ENCODE results near the gene CTXN2.

Gene CTXN2

DNA sequence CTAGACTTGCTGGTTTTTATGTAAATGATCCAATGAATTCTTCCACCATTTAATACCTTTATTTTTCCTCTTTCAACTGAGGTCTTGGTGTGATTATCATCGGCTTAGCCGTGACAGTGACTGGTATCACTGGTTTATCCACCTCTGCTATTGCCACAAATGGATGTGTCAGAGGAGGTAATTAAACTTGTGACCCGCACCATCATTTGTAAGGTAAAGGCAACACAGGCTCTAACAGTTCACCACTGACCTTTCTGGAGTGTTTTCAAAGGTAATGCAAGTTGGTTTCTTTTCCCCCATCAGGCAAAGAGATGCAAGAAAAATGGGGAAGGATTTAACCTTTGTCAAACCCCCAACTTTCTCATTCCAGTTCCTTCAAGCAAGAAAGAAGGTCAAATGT is 34.3 kb downstream of the CTXN2 start:
- DNase-seq, result no peak

DNA sequence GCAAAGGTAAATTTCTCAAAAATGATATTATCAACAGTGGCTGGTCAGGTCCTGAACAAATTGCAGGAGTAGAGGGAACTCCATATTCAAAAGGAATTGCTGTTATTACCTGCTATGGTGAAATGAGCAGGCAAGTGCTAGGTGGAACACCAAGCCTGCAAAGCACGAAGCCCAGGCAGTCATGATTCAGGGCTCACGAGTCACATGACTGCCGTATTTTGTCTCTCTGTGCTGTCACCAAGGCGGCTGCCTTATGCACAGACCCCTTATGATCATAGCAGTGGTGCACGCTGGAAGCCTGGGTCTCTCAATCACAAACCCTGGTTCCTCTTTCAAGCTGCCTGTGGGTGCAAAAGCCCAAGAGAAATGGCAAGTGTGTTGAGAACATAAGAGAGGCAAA is 39.0 kb downstream of the CTXN2 start:
- DNase-seq, result no peak

DNA sequence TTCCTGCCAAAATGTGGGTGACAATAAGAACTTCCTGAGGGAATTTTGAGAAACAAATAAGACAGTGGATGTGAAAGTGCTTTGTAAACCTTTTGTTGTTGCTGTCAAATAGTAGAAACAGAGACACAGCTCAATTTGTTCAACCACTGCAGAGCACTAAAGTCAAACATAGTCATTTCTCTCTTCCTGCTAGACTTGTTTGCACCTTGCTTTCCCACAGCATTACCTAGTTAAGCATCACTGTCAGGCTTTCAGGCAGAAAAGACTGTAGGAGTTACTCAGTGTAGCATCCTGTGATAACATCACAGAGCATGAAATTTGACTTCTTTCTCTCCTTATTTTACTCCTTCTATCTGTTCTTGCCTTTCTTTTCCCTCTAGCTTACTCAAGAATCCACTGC is 41.8 kb downstream of the CTXN2 start:
- no peak for DNase-seq

DNA sequence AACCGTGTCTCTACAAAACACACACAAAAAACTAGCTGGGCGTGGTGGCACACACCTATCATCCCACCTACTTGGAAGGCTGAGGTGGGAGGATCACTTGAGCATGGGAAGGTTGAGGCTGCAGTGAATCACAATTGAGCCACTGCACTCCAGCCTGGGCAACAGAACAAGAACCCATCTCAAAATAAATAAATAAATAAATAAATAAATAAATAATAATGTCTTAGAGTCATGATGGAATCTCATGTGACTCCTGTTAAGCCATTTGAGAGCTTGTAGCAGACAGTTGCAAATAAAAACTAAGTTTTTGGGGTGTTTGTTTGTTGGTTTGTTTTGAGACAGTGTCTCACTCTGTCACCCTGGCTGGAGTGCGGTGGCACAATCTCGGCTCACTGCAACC is 47.9 kb downstream of the CTXN2 start:
- DNase-seq, result no peak

DNA sequence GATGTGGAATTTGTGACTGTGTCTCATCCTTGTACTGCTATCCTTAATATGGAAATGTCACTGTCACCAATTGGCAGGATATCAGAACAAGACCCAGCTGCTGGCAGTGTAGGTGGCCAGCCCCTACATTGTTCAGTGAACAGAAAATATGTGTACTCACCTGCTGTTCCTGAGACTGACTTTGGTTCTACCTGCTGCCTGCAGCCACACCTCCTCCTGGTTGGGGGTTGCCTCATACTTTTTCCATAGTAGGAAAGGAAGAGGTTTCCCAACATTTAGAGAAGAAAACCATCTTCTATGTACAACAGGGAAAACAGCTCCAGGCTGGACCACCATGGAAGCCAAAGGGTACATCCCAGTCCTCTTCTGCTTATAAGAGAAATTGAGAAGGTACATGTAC is 50.5 kb downstream of the CTXN2 start:
- DNase-seq, result peak; percentile 36

DNA sequence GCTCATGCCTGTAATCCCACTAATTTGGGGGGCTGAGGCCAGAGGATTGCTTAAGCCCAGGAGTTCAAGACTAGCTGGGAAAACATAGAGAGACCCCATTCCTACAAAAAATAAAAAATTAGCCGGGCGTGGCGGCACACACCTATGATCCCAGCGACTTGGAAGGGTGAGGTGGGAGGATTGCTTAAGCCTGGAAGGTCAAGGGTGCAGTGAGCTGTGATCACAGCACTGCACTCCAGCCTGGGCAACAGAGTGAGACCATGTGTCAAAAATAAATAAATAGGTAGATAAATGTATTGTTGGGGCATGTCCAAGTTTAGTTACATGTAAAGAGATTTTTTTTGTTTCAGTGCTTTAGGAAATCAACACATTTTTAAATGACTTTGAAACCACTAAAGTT is 51.1 kb downstream of the CTXN2 start:
- DNase-seq, result no peak

DNA sequence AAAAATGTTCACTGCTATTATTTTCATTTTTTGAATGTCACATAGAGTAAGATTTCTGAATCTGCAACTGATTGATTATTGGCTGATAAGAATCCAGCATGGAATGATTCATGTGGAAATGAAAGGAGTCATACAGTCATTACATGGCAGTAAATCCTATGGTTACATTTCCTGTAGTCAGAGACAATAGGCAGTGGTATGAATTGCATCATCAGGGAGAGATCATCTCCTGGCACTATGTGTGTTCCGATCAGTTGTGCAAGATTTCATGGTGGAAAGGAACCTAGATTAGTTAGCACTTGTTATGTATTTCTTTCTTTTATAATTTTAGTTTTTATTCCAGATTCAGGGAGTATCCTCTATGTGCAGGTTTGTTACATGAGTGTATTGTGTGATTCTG is 53.5 kb downstream of the CTXN2 start:
- DNase-seq, result no peak

DNA sequence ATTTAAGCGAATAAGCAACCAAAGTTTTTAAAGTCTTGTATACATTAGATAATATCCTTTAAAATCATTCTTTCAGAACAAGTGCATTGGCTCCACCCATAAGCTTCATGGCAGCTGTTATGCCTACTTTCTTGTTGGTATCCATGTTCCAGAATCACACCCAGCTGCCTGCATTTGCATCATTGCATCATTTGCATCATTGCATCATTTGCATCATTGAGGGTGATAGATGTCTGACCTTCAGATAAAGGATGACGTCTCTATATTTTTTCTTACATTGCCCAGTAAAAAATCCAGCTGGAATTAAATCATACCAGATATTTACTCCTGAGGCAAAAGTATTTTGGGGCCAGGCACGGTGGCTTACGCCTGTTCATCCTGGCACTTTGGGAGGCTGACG is 56.9 kb downstream of the CTXN2 start:
- no peak for DNase-seq

DNA sequence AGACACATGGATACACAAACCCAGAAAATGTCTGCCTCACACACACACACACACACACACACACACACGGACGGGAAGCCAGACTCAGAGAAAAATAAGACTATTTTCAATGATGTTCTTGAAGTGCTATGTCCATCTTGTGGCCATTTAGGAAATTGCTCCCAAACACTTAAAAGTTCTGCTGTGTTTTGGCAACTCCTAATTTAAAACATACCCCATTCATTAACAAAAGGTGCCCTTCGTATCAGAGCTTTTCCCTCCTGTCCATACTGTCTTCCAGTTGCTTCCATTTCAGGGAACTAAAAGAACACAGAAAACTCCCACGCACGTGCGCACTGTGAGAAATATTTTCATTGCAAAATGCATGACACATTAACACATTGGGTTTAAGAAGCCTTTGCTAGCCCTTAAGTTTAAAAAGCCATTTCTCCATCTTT is 59.2 kb downstream of the CTXN2 start:
- DNase-seq, result peak; percentile 57

DNA sequence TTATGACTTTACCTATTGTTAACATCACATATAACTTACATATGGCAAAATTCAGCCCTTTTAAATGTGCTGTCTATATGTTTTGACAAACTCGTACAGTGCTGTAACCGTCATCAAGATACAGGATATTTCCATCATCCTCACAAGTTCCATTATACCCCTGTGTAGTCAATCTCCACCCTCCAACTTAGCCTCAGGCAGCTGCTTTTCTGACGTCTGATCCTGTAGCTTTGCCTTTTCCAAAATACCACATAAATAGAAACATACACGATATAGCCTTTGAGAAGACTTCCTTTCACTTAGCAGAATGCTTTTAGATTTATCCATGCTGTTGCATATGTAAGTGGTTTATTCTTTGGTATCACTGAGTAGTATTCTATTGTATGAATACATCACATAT is 61.7 kb downstream of the CTXN2 start:
- no peak for DNase-seq

Measured in NCI-H2171 treated with DMSO at 0.1 percent for 48 hours (cell line).